ENCODE data around the gene PPARGC1A.

PPARGC1A gene

GRCh38 chr4:23839279-23839678 lies 50.6 kb downstream of the PPARGC1A start:
- no peak for DNase-seq (ENCODE audit: low read depth)

GRCh38 chr4:23838607-23839006 lies 51.2 kb downstream of the PPARGC1A start:
- DNase-seq (ENCODE audit: low read depth) = no peak

- no peak for DNase-seq (ENCODE audit: low read depth)
These were observed 51.7 kb downstream of the PPARGC1A start for GRCh38 chr4:23838131-23838530.

- DNase-seq (ENCODE audit: low read depth) = no peak
These were observed 52.5 kb downstream of the PPARGC1A start for GRCh38 chr4:23837371-23837770.

- no peak for DNase-seq (ENCODE audit: low read depth)
These were observed 53.9 kb downstream of the PPARGC1A start for GRCh38 chr4:23835774-23836478.

GRCh38 chr4:23828779-23829178 lies 61.1 kb downstream of the PPARGC1A start:
- no peak for DNase-seq (ENCODE audit: low read depth)

GRCh38 chr4:23828020-23828715 lies 61.7 kb downstream of the PPARGC1A start:
- no peak for DNase-seq (ENCODE audit: low read depth)

GRCh38 chr4:23822181-23822580 lies 67.7 kb downstream of the PPARGC1A start:
- DNase-seq (ENCODE audit: low read depth) = no peak

- DNase-seq (ENCODE audit: low read depth) = no peak
These were observed 70.8 kb downstream of the PPARGC1A start for GRCh38 chr4:23819041-23819511.

GRCh38 chr4:23818097-23818885 lies 71.6 kb downstream of the PPARGC1A start:
- DNase-seq (ENCODE audit: low read depth) = no peak

- DNase-seq (ENCODE audit: low read depth) = no peak
These were observed 74.7 kb downstream of the PPARGC1A start for GRCh38 chr4:23814996-23815660.

GRCh38 chr4:23814587-23814986 lies 75.3 kb downstream of the PPARGC1A start:
- no peak for DNase-seq (ENCODE audit: low read depth)

GRCh38 chr4:23811161-23811560 lies 78.7 kb downstream of the PPARGC1A start:
- no peak for DNase-seq (ENCODE audit: low read depth)

- no peak for DNase-seq (ENCODE audit: low read depth)
These were observed 84.4 kb downstream of the PPARGC1A start for GRCh38 chr4:23805450-23805851.

GRCh38 chr4:23789762-23790161 lies 100.1 kb downstream of the PPARGC1A start:
- DNase-seq (ENCODE audit: low read depth) = no peak

- no peak for DNase-seq (ENCODE audit: low read depth)
These were observed 101.4 kb downstream of the PPARGC1A start for GRCh38 chr4:23788460-23788859.

GRCh38 chr4:23788027-23788426 lies 101.8 kb downstream of the PPARGC1A start:
- no peak for DNase-seq (ENCODE audit: low read depth)

- DNase-seq (ENCODE audit: low read depth) = no peak
These were observed 106.9 kb downstream of the PPARGC1A start for GRCh38 chr4:23782778-23783437.

- DNase-seq (ENCODE audit: low read depth) = no peak
These were observed 110.0 kb downstream of the PPARGC1A start for GRCh38 chr4:23779839-23780238.

- DNase-seq (ENCODE audit: low read depth) = no peak
These were observed 110.4 kb downstream of the PPARGC1A start for GRCh38 chr4:23779422-23779821.

GRCh38 chr4:23775694-23776093 lies 114.2 kb downstream of the PPARGC1A start:
- DNase-seq (ENCODE audit: low read depth) = no peak

- no peak for DNase-seq (ENCODE audit: low read depth)
These were observed 114.9 kb downstream of the PPARGC1A start for GRCh38 chr4:23774909-23775308.
